SK-N-MC (cell line): Measurements from ENCODE around the gene ARMH3.

Experiments used
- EZH2 ChIP-seq: fragments of 200-600 bp; sonication (generic); IDR thresholded peaks from one replicate; pipeline ENCODE4 v1.6.1; 2017; ENCODE audit warnings: antibody characterized with exemption
- POLR2AphosphoS5 ChIP-seq: IDR thresholded peaks from 2 replicates; pipeline ENCODE4 v1.6.1; 2012; ENCODE audit warnings: mild to moderate bottlenecking, low read depth, low read length, borderline replicate concordance

DNA sequence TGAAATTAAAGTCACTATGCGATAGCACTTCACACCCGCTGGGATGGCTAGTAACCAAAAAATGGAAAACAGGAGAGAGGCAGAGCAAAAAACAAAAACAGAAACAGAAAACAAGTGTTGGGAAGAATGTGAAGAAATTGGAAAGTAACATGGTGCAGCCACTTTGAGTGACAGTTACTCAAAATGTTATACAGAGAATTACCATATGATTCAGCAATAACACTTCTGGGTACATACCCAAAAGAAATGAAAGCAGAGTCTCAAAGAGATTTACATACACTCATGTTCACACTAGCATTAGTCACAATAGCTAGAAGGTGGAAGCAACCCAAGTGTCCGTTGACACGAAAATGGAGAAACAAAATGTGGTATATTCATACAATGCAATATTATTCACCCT is 123.8 kb downstream of the ARMH3 start:
- TF ChIP-seq POLR2AphosphoS5 (no peak), EZH2 (no peak)
